H9 (cell line): ENCODE data around the gene MAP3K7CL. TPM values are rescaled to one million over a fixed set of nuclear protein-coding genes. Genes with fewer than 3 reads are reported as not detected.

ENCODE experiments used
- DNase-seq: peaks from one replicate; pipeline ENCODE4 v3.0.0-alpha.2; 2017
- H2AFZ ChIP-seq: one replicate; pipeline ENCODE4 v1.6.1; 2013; ENCODE audit warnings: mild to moderate bottlenecking, low read length, control low read depth, moderate library complexity
- H2AK5ac ChIP-seq: 2 replicates; pipeline ENCODE4 v1.6.1; 2013; ENCODE audit warnings: low read length, control low read depth, mixed read lengths; ENCODE audit not compliant: insufficient read length
- H2BK120ac ChIP-seq: one replicate; pipeline ENCODE4 v1.6.1; 2013; ENCODE audit warnings: low read depth, mild to moderate bottlenecking, low read length, control low read depth, inconsistent platforms; ENCODE audit not compliant: poor library complexity, severe bottlenecking
- H2BK12ac ChIP-seq: 2 replicates; pipeline ENCODE4 v1.6.1; 2013; ENCODE audit warnings: low read length, control low read depth, mixed read lengths, low read depth; ENCODE audit not compliant: insufficient read length
- H2BK15ac ChIP-seq: 2 replicates; pipeline ENCODE4 v1.6.1; 2013; ENCODE audit warnings: low read depth, low read length, control low read depth
- H2BK20ac ChIP-seq: one replicate; pipeline ENCODE4 v1.6.1; 2013; ENCODE audit warnings: low read depth, mild to moderate bottlenecking, low read length, control low read depth, inconsistent platforms; ENCODE audit not compliant: poor library complexity, severe bottlenecking
- H2BK5ac ChIP-seq: 2 replicates; pipeline ENCODE4 v1.6.1; 2013; ENCODE audit warnings: low read length, control low read depth, mixed read lengths; ENCODE audit not compliant: insufficient read length
- H3K14ac ChIP-seq: 2 replicates; pipeline ENCODE4 v1.6.1; 2013; ENCODE audit warnings: low read length, control low read depth; ENCODE audit not compliant: insufficient read depth
- H3K18ac ChIP-seq: 2 replicates; pipeline ENCODE4 v1.6.1; 2013; ENCODE audit warnings: low read depth, mild to moderate bottlenecking, mixed read lengths, low read length, control low read depth; ENCODE audit not compliant: insufficient read length
- H3K23ac ChIP-seq: 2 replicates; pipeline ENCODE4 v1.6.1; 2013; ENCODE audit warnings: low read length, control low read depth, mixed read lengths, low read depth; ENCODE audit not compliant: insufficient read length
- H3K23me2 ChIP-seq: 2 replicates; pipeline ENCODE4 v1.6.1; 2013; ENCODE audit warnings: low read depth, mild to moderate bottlenecking, mixed read lengths, low read length, control low read depth; ENCODE audit not compliant: insufficient read length, poor library complexity, severe bottlenecking
- H3K27ac ChIP-seq: 2 replicates; pipeline ENCODE4 v1.5.1; 2013; ENCODE audit warnings: low read length, control low read depth, mixed read lengths, low read depth; ENCODE audit not compliant: insufficient read length
- H3K27me3 ChIP-seq: 2 replicates; pipeline ENCODE4 v1.6.1; 2013; ENCODE audit warnings: low read length, control low read depth, inconsistent platforms; ENCODE audit not compliant: insufficient read depth
- H3K4ac ChIP-seq: 2 replicates; pipeline ENCODE4 v1.6.1; 2013; ENCODE audit warnings: low read depth, mild to moderate bottlenecking, control low read depth, inconsistent platforms, low read length, moderate library complexity
- H3K4me1 ChIP-seq: 2 replicates; pipeline ENCODE4 v1.6.1; 2013; ENCODE audit warnings: low read length, control low read depth, inconsistent platforms; ENCODE audit not compliant: insufficient read depth
- H3K4me2 ChIP-seq: 2 replicates; pipeline ENCODE4 v1.6.1; 2013; ENCODE audit warnings: low read length, control low read depth, mixed read lengths; ENCODE audit not compliant: insufficient read length, insufficient read depth
- H3K56ac ChIP-seq: 2 replicates; pipeline ENCODE4 v1.6.1; 2013; ENCODE audit warnings: low read depth, mild to moderate bottlenecking, mixed read lengths, low read length, control low read depth; ENCODE audit not compliant: insufficient read length
- H3K79me1 ChIP-seq: 2 replicates; pipeline ENCODE4 v1.6.1; 2013; ENCODE audit warnings: low read depth, mild to moderate bottlenecking, moderate library complexity, low read length, control low read depth, inconsistent platforms; ENCODE audit not compliant: insufficient read depth, poor library complexity, severe bottlenecking
- H3K79me2 ChIP-seq: 2 replicates; pipeline ENCODE4 v1.6.1; 2013; ENCODE audit warnings: low read length, control low read depth, inconsistent platforms; ENCODE audit not compliant: insufficient read depth
- H3K9ac ChIP-seq: 2 replicates; pipeline ENCODE4 v1.6.1; 2013; ENCODE audit warnings: low read length, control low read depth, mixed read lengths; ENCODE audit not compliant: insufficient read length; ENCODE audit errors: extremely low read depth
- H3K9me3 ChIP-seq: one replicate; pipeline ENCODE4 v1.6.1; 2013; ENCODE audit warnings: low read depth, low read length, inconsistent platforms; ENCODE audit not compliant: control insufficient read depth
- H3T11ph ChIP-seq: one replicate; pipeline ENCODE4 v1.6.1; 2013; ENCODE audit warnings: mild to moderate bottlenecking, low read length, control low read depth, inconsistent platforms
- H4K20me1 ChIP-seq: one replicate; pipeline ENCODE4 v1.6.1; 2013; ENCODE audit not compliant: control insufficient read depth, insufficient read length, insufficient read depth
- H4K5ac ChIP-seq: 2 replicates; pipeline ENCODE4 v1.6.1; 2013; ENCODE audit warnings: low read depth, mild to moderate bottlenecking, mixed read lengths, low read length, control low read depth; ENCODE audit not compliant: insufficient read length
- H4K8ac ChIP-seq: replicated peaks from 2 replicates; pipeline ENCODE4 v1.6.1; 2013; ENCODE audit warnings: low read length, control low read depth, mixed read lengths, low read depth; ENCODE audit not compliant: insufficient read length
- H4K91ac ChIP-seq: 2 replicates; pipeline ENCODE4 v1.6.1; 2013; ENCODE audit warnings: low read depth, mild to moderate bottlenecking, moderate library complexity, mixed read lengths, low read length, control low read depth; ENCODE audit not compliant: insufficient read length
- H3K27ac Mint-ChIP-seq, 3 experiments: 2 replicates in 2 of 3; 3 replicates in 1 of 3; pipeline ENCODE4 v1.8.0; 2020 to 2021; ENCODE audit warnings: mixed read lengths in 3 of 3, mild to moderate bottlenecking in 1 of 3, moderate library complexity in 1 of 3
- H3K27me3 Mint-ChIP-seq: 2 replicates; pipeline ENCODE4 v1.8.0; 2021; ENCODE audit warnings: low read depth, mild to moderate bottlenecking, moderate library complexity, mixed read lengths
- H3K36me3 Mint-ChIP-seq, 3 experiments: 2 replicates in 2 of 3; 3 replicates in 1 of 3; pipeline ENCODE4 v1.8.0; 2020 to 2021; ENCODE audit warnings: low read depth in 3 of 3, mixed read lengths in 3 of 3; ENCODE audit not compliant: insufficient read depth in 1 of 3
- H3K4me1 Mint-ChIP-seq, 2 experiments: 2 replicates each; pipeline ENCODE4 v1.8.0; 2020; ENCODE audit warnings: mixed read lengths in 2 of 2
- H3K4me3 Mint-ChIP-seq, 2 experiments: 2 replicates in 1 of 2; 3 replicates in 1 of 2; pipeline ENCODE4 v1.8.0; 2020 to 2021; ENCODE audit warnings: mild to moderate bottlenecking in 2 of 2, mixed read lengths in 2 of 2, moderate library complexity in 1 of 2
- H3K9me3 Mint-ChIP-seq, 2 experiments: 2 replicates in 1 of 2; 3 replicates in 1 of 2; pipeline ENCODE4 v1.8.0; 2020; ENCODE audit warnings: mild to moderate bottlenecking in 2 of 2, mixed read lengths in 2 of 2, moderate library complexity in 1 of 2
- WGBS: extraction: QIAGEN DNeasy Blood & Tissue Kit; methylation state at CpG from one replicate; pipeline ENCODE4 v1.1.7; 2013; ENCODE audit warnings: missing lambda C conversion rate, low lambda C conversion rate, mixed read lengths; ENCODE audit not compliant: insufficient read length; ENCODE audit errors: extremely low coverage; 5-methylcytosine and 5-hydroxymethylcytosine counted together
- total RNA-seq: library from RNA; stranded (reverse); gene quantifications from 2 replicates; pipeline ENCODE4 v1.2.1, GENCODE V29; 2021
- TF ChIP-seq, protein P1 (sequence below): fragments of 200-600 bp; sonication (generic); conservative IDR thresholded peaks from 3 replicates; pipeline ENCODE4 v1.8.0; 2021; ENCODE audit warnings: antibody characterized with exemption, mild to moderate bottlenecking

MAP3K7CL gene
- total RNA-seq, 1 experiment from 2014 or later = not detected

DNA sequence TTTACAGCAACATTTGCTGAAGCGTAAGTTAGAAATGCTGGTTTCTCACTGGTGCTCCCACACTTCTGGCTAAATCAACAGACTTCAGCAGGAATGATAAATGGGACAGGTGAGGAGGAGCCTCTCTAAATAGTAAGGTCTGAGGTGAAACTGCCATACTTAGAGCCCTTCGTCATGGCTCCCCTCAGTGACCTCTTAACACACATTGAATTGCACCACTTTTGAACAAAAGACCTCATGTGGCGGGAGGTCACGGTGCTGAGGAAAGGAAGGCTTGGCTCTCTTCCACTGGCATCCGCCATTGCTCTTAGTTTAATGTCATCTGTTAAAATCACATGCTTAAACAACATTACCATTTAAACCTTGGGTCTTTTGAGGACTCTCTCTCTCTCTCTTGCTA, 3.4 kb downstream of the MAP3K7CL start:
- Histone ChIP-seq H2BK120ac (no peak overlapping the region), H4K20me1 (no peaks in the 10 kb centered on the region), H3K18ac (no peak overlapping the region), H3K23me2 (no peaks in the 10 kb centered on the region), H3K14ac (no peak overlapping the region), H2BK5ac (no peak overlapping the region), H3K23ac (no peak overlapping the region), H3K56ac (no peak overlapping the region), H3K4me1 (no peaks in the 10 kb centered on the region), H3K79me2 (no peaks in the 10 kb centered on the region), H2BK15ac (no peak overlapping the region), H3T11ph (no peak overlapping the region), H3K27me3 (no peaks in the 10 kb centered on the region; the same call in 1 of the 2 replicates), H3K9ac (no peak overlapping the region), H4K5ac (no peak overlapping the region), H3K4me2 (no peak overlapping the region), H2AK5ac (no peak overlapping the region), H3K79me1 (no peaks in the 10 kb centered on the region), H3K27ac (no peak overlapping the region), H2BK20ac (no peak overlapping the region), H4K91ac (no peak overlapping the region), H2BK12ac (no peak overlapping the region), H4K8ac (no peak overlapping the region), H2AFZ (no peak overlapping the region), H3K4ac (no peak overlapping the region), H3K9me3 (no peaks in the 10 kb centered on the region)
- H3K27me3 Mint-ChIP-seq = peaks cover 88% of the 10 kb centered on the region
- H3K4me1 Mint-ChIP-seq = peaks cover 9 to 14% of the 10 kb centered on the region in 2 experiments
- H3K9me3 Mint-ChIP-seq = peaks cover 6 to 8% of the 10 kb centered on the region in 2 experiments; a peak in 2 of 5 replicates
- WGBS = no CpG with 5 or more reads among the region's 5 CpGs
- H3K4me3 Mint-ChIP-seq = no peak overlapping the region
- no peaks in the 10 kb centered on the region; a peak in 1 of 7 replicates for H3K36me3 Mint-ChIP-seq
- DNase-seq = peak; percentile 33
- TF ChIP-seq, protein P1, sequence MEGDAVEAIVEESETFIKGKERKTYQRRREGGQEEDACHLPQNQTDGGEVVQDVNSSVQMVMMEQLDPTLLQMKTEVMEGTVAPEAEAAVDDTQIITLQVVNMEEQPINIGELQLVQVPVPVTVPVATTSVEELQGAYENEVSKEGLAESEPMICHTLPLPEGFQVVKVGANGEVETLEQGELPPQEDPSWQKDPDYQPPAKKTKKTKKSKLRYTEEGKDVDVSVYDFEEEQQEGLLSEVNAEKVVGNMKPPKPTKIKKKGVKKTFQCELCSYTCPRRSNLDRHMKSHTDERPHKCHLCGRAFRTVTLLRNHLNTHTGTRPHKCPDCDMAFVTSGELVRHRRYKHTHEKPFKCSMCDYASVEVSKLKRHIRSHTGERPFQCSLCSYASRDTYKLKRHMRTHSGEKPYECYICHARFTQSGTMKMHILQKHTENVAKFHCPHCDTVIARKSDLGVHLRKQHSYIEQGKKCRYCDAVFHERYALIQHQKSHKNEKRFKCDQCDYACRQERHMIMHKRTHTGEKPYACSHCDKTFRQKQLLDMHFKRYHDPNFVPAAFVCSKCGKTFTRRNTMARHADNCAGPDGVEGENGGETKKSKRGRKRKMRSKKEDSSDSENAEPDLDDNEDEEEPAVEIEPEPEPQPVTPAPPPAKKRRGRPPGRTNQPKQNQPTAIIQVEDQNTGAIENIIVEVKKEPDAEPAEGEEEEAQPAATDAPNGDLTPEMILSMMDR = no peak
- H3K27ac Mint-ChIP-seq = no peak overlapping the region
